ENCODE measurements around the gene IP6K3.

The IP6K3 gene

DNA sequence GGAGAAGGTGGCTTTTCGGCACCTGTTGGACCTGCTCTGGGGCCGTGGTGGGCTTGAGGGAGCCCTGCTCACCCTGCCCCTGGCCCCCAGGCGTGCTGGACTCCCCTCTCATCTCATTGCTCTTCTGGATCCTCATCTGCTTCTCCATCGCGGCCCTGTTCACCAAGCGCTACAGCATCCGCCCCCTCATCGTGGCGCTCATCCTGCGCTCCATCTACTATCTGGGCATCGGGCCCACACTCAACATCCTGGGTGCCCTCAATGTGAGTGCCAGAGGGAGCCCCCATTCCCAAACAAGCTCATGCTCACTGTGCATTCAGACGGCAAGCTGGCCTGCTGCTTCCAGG is 57.6 kb downstream of the IP6K3 start:
- no peak for DNase-seq (ENCODE audit: low read depth)

DNA sequence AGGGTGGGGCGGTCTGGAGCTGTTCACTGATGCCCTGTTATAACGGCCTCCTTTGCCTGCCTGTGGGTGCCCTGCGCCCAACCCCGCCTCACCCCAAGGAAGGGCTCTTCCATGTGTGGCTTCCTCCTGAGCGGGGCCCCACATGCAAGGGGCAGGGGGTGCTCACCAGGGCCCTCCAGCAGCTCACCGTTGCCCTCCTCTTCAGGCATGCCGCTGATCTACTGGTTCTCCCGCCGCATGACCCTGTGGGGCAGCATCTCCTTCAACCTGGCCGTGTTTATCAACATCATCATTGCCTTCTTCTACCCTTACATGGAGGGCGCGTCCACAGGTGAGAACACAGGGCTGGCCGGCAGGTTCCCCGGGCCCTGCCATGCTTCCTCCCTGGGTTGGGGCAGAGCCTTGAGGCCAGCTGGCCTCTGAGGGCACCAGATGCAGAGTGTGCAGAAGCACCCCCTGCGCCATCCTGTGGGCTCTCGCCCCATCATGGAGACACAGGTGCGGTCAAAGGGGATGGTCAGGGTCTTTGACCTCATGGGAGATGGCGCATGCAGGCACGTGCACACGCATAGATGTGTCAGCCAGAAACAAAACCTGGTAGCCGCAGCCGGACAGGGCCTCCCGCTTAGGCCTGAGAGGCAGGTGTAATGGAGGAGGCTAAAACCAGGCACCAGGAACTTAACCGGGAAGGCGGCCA is 58.1 kb downstream of the IP6K3 start:
- no peak for DNase-seq (ENCODE audit: low read depth)

DNA sequence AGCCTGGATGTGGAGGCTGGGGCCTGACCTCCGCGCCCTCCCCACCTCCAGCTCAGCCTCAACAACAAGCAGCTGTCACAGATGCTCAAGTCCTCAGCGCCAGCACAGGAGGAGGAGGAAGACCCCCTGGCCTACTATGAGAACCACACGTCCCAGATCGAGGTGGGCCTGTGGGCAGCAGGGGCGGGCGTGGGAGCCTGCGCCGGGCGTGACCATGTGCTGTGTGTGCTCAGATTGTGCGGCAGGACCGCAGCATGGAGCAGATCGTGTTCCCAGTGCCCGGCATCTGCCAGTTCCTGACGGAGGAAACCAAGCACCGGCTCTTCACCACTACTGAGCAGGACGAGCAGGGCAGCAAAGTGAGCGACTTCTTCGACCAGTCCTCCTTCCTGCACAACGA is 58.7 kb downstream of the IP6K3 start:
- no peak for DNase-seq (ENCODE audit: low read depth)

DNA sequence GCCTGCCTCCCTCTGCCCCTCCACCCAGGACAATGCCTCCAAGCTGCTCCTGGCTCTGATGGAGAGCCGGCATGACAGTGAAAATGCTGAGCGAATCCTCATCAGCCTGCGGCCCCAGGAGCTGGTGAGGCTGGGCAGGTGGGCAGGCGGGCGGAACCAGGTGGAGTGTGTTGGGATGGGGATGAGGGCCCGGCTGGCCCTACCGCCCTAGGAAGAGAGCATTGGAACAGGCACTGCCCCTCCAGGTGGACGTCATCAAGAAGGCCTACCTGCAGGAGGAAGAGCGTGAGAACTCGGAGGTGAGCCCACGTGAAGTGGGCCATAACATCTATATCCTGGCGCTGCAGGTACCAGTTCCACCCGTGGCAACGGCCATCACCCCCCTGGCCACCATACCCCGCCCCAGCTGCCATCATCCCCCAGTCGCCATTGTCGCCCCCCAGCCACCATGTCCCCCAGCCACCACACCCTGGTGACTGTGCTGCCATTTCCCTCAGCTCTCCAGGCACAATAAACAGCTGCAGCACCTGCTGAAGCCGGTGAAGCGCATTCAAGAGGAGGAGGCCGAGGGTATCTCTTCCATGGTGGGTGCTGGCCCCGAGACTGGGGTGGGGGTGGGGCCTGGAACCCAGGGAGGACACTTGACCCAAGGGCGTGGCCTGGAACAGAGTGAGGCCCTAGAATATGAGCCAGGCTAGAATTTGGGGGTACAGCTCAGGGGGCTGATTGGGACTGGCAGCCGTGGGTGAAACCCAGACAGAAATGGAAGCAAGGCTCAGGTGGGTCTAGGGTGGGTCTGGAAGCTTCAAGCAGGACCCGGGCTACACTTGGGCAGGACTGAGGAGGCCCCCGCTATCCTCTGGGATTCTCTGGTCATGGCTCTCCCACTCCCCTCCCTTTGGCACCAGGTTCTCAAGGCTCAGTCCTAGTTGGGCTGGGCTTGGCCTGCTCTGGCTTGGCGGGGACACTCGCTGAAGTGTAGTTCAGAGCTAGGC is 59.4 kb downstream of the IP6K3 start:
- DNase-seq (ENCODE audit: low read depth), result no peak

DNA sequence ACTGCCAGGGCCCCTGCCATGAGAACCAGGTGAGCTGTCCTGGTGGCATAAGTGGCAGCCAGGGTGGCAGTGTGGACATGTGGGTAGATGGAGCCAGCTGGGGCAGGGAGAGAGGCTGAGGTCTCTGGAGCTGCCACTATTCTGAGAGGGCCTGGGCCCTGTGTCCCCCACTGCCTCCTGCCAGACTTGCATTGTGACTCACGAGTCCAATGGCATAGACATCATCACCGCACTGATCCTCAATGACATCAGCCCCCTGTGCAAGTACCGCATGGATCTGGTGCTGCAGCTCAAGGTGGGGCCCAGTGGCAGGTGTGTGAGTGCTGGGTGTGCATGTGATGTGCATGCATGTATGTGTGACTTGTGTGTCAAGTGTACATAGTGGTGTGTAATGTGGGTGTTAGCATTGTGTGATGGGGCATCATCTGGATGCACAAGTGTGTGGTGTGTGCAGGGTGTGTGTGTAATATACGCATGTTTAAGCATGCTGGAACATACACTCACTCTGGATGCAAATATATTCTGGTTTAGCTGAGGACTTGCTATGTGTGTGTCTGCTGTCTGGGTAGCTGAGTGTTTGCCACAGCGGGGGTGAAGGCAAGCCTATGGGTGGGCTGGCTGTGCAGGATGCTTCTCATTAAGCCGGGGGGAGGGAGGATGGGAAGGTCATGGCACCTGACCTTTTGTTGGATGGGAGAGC is 60.3 kb downstream of the IP6K3 start:
- no peak for DNase-seq (ENCODE audit: low read depth)

DNA sequence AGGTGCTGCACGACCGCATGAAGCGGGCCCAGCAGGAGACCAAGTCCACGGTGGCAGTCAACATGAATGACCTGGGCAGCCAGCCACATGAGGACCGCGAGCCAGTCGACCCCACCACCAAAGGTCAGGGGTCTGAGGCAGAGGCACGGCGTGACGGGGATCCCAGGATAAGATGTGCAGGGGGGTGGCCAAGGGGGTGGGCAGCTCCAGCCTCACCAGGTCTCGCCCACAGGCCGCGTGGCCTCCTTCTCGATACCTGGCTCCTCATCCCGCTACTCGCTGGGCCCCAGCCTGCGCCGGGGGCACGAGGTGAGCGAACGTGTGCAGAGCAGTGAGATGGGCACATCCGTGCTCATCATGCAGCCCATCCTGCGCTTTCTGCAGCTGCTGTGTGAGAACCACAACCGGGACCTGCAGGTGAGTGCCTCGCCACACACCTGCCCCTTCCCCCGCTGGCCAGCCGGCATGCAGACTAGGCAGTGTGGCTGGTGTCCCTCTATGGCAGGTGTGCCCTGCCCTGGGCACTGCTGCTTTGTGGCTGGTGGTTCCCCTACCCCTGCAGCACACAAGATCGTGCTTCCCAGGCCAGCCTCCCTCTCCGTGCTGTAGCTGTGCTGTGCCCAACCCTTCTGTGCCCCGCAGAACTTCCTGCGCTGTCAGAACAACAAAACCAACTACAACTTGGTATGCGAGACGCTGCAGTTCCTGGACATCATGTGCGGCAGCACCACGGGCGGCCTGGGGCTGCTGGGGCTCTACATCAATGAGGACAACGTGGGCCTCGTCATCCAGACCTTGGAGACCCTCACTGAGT is 61.1 kb downstream of the IP6K3 start:
- no peak for DNase-seq (ENCODE audit: low read depth)

DNA sequence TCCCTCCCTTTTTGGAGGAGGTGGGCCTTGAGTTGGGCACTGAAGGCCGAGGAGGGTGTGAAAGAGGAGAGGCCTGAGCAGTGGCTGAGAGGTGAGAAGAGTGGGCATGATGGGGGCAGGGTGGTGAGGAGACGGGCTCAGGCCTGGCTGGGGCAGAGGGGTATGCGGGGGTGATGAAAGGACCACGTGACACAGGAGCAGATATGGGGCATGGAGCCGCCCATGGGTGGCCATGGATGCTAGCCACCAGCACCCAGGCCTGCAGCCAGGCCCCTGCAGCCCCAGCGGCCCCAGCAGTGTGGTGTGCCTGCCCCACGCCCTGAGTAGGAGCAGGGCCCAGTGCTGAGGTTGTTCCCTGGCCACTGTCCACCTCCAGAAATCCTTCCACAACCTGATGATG is 61.7 kb downstream of the IP6K3 start:
- DNase-seq (ENCODE audit: low read depth), result no peak

DNA sequence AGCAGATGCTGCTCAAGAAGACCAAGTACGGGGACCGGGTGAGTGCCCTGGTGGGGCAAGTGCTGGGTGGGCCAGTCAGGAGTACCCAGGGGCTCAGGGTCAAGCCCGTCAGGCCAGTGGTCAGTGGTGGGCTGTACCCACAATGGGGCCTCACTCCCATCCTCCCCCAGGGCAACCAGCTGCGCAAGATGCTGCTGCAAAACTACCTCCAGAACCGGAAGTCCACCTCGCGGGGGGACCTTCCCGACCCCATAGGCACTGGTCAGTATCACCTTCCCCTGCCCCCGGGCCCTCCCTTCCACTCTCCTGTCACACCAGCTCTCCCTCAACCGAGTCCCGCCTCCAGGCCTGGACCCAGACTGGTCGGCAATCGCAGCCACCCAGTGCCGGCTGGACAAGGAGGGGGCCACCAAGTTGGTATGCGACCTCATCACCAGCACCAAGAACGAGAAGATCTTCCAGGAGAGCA is 62.2 kb downstream of the IP6K3 start:
- no peak for DNase-seq (ENCODE audit: low read depth)

DNA sequence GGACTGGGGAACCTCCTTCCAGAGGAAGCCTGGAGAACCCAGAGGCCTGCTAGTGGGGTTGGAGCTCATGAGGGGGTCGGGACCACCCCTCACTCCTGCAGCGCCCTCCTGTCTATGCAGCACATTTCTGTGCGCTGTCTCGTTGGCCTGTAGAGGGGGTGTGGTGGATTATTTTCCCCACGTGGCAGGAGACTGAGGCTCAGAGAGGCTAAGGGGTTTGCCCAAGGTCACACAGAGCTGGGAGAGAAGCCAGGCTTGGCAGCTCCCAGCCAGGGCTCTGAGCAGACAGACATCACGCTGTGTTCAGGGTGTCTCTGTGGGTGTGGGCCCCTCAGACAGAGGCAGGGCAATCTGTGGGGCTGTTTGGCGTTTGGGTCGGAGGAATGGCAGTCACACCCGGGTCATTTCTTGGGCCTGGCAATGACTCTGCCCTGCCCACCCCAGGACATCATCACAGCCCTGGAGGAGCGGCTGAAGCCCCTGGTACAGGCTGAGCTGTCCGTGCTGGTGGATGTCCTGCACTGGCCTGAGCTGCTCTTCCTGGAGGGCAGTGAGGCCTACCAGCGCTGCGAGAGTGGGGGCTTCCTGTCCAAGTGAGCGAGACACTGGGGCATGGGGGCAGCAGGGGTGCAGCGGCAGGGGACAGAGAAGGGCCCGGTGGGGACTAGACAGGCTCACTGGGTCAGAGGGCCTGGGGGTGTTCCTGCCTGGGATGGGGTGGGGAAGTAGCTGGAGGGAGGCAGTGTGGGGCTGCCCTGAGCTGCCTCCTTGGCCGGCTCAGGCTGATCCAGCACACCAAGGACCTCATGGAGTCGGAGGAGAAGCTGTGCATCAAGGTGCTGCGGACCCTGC is 62.9 kb downstream of the IP6K3 start:
- no peak for DNase-seq (ENCODE audit: low read depth)

DNA sequence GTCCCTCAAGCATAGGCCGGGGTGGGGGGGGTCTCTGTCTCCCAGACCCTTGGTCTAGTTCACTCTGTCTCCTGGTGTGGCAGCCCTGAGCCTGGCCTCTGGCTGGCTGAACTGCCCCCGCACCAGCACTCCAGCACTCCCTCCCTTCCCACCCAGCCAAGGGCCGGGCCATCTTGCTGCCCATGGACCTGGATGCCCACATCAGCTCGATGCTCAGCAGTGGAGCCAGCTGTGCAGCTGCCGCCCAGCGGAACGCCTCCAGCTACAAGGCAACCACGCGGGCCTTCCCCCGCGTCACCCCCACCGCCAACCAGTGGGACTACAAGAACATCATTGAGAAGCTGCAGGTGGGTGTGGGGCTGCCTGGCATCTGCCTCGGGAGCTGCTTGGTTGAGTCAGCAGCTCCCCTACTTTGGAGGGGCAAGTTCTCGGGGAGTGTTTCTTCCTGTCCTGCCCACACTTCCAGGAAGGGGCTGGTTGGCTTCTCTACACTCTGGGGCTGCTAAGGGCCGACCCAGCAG is 63.6 kb downstream of the IP6K3 start:
- DNase-seq (ENCODE audit: low read depth), result no peak

DNA sequence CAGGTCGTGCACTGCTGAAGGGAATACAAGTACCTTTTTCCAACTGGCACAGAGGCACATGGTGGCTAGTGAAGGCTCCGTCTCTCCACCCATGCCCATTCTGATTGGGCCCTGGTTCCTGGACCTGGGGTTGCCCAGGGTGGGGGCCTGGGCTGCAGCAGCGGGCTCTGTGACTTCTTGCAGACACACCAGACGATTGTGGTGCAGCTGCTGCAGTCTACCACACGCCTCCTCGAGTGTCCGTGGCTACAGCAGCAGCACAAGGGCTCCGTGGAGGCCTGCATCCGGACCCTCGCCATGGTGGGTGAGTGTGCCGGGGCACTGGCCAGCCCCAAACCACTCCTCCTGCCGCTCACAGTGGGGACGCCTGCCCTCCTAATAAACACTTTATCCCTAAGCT is 64.4 kb downstream of the IP6K3 start:
- no peak for DNase-seq (ENCODE audit: low read depth)

DNA sequence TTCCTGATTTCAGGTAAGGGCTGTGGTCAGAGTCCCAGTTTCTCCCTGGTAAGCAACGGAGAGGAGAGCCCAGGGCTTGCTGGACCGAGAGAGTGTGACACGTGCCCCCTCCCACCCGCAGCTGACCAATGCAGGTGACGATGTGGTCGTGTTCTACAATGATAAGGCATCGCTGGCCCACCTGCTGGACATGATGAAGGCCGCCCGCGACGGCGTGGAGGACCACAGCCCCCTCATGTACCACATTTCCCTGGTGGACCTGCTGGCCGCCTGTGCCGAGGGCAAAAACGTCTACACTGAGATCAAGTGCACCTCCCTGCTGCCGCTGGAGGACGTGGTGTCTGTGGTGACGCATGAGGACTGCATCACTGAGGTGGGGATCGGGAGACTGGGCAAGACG is 66.9 kb downstream of the IP6K3 start:
- DNase-seq (ENCODE audit: low read depth), result no peak

DNA sequence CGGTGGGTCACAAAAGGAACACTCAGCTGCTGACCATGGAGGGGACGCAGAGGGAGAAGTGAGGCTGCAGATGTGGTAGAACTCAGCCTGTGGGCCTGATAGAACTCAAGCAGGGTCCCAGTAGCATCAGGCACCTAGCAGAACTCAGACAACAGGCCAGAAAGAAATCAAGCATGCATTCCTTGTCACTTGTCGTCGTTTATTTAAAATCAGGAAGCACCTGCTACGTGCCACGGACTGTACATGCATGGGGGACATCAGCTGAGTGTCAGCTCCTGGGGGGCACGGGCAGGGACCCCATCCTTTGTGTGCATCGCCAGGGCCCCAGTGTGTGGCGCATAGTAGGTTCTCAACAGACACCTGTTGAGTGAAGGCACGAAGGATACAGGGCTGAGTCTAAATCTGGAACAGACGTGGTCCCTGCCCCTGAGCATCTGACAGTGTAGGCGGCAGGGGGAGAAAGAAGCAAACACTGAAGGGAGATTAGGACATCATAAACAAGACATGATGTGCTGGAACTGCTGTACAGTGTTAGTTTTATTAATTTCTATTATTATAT is 67.7 kb downstream of the IP6K3 start:
- DNase-seq (ENCODE audit: low read depth), result no peak

DNA sequence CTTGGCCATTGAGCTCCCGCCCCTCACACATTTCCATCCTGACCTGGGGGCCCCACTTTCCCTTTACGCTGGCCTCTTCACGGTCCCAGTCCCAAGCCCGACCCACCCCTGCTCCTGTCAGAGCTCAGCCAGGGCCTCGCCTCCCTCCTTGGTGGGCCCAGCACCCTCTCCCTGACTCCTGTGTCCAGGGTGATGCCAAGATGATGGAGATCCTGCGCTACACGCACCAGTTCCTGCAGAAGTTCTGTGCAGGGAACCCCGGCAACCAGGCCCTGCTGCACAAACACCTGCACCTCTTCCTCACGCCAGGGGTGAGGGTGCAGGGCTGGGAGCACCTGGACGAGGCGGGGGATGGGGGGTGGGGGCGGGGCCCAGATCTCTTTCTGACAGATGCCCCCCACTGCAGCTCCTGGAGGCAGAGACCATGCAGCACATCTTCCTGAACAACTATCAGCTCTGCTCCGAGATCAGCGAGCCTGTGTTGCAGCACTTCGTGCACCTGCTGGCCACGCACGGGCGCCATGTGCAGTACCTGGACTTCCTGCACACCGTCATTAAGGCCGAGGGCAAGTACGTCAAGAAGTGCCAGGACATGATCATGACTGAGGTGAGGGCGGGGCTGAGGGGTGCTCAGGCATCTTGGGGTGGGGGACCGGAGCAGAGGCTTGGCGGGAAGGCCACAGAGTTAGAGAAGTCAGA is 68.3 kb downstream of the IP6K3 start:
- DNase-seq (ENCODE audit: low read depth), result no peak

DNA sequence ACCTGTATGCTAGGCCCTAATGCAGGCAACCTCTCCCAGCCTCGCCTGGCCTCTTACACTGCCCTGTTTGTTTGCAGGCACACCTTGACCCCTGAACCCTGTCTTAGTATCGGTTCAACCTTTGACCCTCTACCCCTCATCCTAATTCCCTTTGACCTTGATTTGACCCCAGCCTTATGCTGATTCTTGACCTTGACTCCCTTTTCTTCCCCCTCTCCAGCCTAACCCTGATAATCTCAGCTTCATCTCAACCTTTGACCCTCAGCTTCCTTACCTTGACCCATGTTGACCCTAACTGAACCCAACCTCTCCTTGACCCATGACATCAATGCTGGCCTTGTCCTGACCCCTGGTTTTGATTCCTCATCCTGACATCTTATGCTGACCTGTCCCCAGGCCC is 69.0 kb downstream of the IP6K3 start:
- DNase-seq (ENCODE audit: low read depth), result no peak

DNA sequence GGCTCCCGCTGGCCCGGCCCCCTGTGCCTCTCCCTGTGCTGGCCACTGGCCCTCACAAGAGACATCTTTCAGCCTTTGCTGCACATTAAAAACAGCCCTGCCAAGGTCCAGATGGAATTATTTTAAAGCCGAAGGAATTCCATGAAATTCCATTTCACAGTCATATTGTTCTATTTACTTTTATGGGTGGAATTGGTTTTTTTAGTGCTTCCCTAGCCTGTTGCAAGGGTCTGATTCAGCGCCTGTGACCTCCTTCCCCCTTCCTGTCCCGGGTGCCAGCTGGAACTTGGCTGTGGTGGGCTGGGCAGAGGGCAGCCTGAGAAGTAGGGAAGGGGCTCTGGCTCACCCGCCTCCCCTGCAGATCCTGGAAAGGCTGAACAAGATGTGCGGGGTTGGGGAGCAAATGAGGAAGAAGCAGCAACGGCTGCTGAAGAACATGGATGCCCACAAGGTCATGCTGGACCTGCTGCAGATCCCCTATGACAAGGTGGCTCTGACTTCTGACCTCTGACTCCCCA is 69.5 kb downstream of the IP6K3 start:
- DNase-seq (ENCODE audit: low read depth), result peak; percentile 43

DNA sequence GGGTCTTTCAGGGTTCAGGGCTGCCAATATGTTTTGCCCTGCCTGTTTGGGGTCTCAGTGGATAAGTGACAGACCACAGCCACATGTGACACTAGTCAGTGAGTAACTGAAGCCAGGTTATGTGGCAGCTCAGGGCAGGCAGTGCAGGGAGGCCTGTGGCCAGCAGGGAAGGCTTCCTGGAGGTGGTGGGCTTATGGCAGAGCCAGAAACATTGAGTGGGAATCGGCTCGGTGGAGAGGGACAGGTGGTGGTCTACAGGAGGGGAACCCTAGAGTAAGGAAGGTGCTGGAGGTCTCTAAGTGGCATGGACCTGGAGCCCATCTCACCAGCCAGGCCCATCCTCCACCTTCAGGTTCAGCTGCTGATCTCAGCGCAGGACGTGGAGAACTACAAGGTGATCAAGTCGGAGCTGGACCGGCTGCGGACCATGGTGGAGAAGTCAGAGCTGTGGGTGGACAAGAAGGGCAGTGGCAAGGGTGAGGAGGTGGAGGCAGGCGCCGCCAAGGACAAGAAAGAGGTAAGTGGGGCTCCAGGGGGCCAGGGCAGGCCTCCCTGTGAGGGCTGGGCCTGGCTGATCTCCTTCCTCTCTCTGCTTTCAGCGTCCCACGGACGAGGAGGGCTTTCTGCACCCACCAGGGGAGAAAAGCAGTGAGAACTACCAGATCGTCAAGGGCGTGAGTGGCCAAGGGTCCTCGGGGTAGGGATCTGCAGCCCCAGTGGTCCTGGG is 70.1 kb downstream of the IP6K3 start:
- DNase-seq (ENCODE audit: low read depth), result no peak

DNA sequence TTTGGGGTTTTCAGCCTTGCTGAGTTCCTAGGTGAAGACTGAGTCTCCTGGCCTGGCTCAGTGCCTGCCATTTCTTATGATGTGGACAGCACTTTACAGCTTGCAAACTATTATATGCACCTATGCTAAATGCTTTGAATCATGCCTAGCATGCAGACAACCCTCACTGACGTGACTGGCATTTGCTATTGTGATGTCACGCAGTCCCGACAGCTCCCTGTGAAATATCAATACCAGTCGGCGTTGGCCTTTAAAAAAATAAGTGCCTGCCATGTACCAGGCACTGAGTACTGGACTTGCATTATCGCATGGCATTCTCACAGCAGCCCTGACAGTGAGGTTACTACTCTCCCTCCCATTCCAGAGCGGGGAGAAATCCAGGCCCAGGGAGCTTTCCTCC is 70.7 kb downstream of the IP6K3 start:
- no peak for DNase-seq (ENCODE audit: low read depth)

DNA sequence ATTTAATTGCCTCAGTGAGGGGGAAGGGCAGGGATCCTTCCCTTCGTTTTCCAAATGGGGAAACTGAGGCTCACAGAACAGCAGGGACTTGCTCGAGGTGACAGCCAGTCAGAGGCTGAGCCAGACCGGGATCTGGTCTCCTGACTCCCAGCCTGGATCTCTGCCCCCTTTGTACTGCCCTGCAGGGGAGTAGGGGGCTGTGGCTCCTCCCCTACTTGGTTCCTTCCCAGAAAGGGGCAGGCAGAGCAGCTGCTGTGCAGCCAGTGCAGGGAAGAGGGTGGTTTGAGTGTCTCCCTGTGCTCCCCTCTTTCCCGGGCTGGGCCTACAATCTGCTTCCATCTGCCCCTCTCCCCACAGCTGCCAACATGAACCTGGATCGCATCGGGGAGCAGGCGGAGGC is 72.9 kb downstream of the IP6K3 start:
- no peak for DNase-seq (ENCODE audit: low read depth)

All from stromal cell of bone marrow (primary cell).